GM12864 (cell line): ENCODE data around the gene TNS4.

ENCODE experiments used
- DNase-seq: peaks from one replicate; pipeline ENCODE4 v3.0.0-alpha.2; 2011; ENCODE audit warnings: low read depth
- H3K4me3 ChIP-seq: 2 replicates; pipeline ENCODE4 v1.5.1; 2011; ENCODE audit warnings: mild to moderate bottlenecking, low read depth, low read length, control low read depth
- CTCF ChIP-seq: IDR thresholded peaks from 2 replicates; pipeline ENCODE4 v1.5.1; 2011; ENCODE audit warnings: low read depth, mild to moderate bottlenecking, moderate library complexity, low read length, control low read depth, inconsistent platforms; ENCODE audit errors: missing control alignments

Gene TNS4

DNA sequence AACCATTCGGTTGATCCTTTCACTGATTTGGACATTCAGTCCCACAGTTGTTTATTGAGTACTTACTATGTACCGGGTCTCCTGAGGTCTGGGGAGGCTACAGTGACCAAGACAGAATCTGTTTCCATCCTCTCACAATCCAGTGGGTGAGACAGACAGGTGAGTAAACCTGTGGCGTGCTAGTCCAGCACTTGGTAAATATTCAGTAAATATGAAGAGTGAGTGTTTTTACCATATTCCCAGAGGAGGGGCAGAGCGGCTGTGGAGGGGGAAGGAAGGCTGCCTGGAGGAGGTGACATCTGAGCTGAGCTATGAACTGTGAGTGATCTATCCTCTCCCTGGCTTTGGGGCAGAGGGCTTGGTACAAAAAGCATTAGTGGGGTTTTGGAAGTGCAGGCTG lies 32.5 kb upstream of the TNS4 start:
- no peak for TF ChIP-seq CTCF
- DNase-seq, result no peak
- no peak overlapping the region for H3K4me3 ChIP-seq

DNA sequence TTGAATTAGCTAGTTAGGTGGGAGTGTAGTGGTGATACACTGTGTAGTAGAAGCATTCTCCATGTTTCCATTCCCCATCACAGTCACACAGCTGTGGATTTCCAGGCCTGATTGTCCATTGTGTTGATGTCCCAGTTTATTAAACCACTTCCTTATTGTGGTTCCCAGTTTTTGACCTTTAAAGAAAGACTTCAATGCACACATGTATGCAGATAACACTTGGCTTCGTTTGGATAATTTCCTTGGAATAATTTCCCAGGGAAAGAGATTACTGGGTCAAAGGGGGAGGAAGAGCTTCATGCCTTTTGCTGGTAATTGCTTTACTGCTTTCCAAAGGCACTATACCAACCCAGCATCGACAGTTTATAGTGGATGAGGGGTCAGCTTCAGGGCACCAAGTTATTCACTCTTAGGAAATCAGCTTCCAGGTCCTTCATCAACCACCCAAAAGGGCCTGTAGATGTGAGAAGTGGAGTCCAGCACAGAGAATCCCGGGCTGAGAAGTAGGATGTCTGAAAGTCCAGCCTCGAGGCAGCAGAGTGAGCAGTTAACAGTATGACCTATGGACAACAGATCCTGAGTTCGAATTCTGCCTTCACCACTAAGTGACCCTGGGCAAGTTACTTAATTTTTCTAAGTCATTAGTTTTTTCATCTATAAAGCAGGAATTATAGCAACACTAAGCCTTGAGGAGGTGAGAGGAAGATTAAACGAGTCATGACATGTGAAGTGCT lies 31.3 kb upstream of the TNS4 start:
- no peak for DNase-seq
- no peak for TF ChIP-seq CTCF
- H3K4me3 ChIP-seq, result peak overlapping the region; percentile 15; the same call in 1 of the 2 replicates

DNA sequence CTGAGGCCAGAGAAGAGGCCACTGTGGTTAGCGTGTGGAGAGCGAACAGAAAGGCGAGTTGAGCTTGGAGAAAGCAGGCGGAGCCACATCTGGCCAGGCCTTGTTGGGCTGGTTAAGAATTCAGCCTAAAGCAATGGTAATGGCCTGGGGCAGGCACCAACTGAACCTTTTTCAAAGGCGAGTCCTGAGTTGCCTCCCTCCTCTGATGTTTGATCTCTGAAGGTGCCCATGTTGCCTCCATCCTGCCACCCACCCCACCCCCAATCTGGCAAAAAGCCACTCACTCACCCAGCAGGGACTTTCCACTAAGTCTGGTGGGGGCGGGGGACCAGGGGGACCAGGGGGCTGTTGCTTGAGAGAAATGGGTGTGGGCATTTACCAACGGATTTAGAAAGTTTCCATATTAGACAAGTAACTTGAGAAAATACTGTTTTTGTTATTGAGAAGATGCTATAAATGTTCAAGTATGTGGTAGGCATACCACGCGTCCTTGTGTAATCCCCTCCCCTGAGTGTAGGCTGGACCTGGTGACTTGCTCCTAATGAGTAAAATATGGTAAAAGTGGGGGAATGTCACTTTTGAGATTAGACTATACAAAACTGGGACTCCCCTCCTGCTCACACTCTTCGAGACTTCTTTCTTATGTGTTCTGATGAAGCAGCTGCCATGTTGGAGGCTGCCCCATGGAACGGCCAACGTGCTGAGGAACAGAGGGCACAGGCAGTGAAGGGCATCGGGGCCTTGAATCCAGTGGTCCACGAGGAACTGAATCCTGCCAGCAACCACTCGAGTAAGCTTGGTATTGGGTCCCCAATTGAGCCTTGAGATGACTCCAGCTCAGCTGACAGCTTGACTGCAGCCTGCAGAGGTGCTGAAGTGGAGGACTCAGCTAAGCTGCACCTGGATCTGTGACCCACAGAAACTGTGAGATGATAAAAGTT lies 29.9 kb upstream of the TNS4 start:
- TF ChIP-seq CTCF, result no peak
- peak overlapping the region; percentile 44 for H3K4me3 ChIP-seq
- DNase-seq, result peak; percentile 62

DNA sequence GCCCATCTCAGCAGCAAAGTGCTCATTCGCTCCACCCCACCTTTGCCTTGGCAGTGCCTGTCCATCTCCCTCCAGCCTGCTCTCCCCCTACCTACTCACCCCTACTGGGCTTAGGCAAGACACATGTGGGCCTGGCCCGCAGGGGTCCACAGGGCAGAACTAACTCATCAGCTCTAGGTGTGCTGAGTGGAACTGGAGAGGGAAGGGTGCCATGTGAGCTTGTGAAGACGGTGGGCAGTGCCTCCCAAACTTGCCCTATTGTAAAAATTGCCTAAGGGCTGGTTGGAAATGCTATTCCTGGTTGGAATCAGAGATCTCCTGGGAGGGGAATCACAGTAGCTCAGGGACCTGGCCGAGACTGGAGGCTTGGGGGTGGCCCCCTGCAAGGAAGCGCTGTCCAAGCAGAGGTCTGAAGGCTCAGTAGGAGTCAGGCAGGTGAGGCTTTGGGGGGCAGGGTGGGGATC lies 29.1 kb upstream of the TNS4 start:
- DNase-seq, result no peak
- TF ChIP-seq CTCF, result no peak
- no peak overlapping the region for H3K4me3 ChIP-seq

- H3K4me3 ChIP-seq, result no peak overlapping the region
- DNase-seq, result no peak
- no peak for TF ChIP-seq CTCF
These were observed 28.6 kb upstream of the TNS4 start for GRCh38 chr17:40529991-40530390.

DNA sequence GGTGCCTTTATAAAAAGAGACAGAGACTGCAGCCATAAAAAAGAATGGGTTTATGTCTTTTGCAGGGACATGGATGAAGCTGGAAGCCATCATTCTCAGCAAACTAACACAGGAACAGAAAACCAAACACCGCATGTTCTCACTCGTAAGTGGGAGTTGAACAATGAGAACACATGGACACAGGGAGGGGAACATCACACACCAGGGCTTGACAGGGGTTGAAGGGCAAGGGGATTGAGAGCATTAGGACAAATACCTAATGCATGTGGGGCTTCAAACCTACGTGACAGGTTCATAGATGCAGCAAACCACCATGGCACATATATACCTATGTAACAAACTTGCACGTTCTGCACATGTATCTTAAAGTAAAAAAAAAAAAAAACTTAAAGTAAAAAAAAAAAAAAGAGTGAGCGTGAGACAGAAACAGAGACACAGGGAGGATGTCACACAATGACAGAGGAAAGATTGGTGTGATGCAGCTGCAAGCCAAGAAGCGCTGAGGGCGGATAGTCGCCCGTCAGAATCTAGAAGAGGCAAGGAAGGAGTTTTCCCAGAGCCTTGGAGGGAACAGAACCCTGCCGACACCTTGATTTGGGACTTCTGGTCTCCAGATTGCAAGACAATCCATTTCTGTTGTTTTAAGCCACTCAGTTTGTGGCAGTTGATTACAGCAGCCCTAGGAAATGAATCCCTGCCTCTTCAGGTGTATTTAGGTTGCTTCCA lies 27.4 kb upstream of the TNS4 start:
- DNase-seq, result no peak
- no peak for TF ChIP-seq CTCF

More for the DNA sequence above, 27.4 kb upstream of the TNS4 start:
- no peak overlapping the region for H3K4me3 ChIP-seq
